AG09319 (cell line): Measurements from ENCODE around the gene VANGL2.

ENCODE experiments used
- DNase-seq: peaks from one replicate; pipeline ENCODE4 v3.0.0-alpha.2; 2010; ENCODE audit warnings: low read depth; ENCODE audit errors: extremely low read depth
- CTCF ChIP-seq: IDR thresholded peaks from 2 replicates; pipeline ENCODE4 v1.5.1; 2011; ENCODE audit warnings: low read depth, mild to moderate bottlenecking, inconsistent platforms, low read length, moderate library complexity

The VANGL2 gene

GRCh38 chr1:160359559-160360226 is 40.7 kb upstream of the VANGL2 start:
- no peak for TF ChIP-seq CTCF
- DNase-seq: no peak

GRCh38 chr1:160360227-160360695 is 40.1 kb upstream of the VANGL2 start:
- DNase-seq: no peak
- no peak for TF ChIP-seq CTCF

GRCh38 chr1:160361199-160361598 is 39.2 kb upstream of the VANGL2 start:
- no peak for DNase-seq
- no peak for TF ChIP-seq CTCF

- no peak for TF ChIP-seq CTCF
- DNase-seq: no peak
Measured at GRCh38 chr1:160361814-160362167, 38.6 kb upstream of the VANGL2 start.

- no peak for DNase-seq
- TF ChIP-seq CTCF: no peak
Measured at GRCh38 chr1:160362168-160362957, 38.0 kb upstream of the VANGL2 start.

GRCh38 chr1:160363010-160363409 is 37.4 kb upstream of the VANGL2 start:
- TF ChIP-seq CTCF: no peak
- no peak for DNase-seq
